Hematopoietic multipotent progenitor cell treated with erythropoietin and hydrocortisone succinate and interleukin-3 and kit ligand, for 15 days (in vitro differentiated cells): ENCODE data around the gene FGF8.

Source experiments
- DNase-seq: peaks from one replicate; pipeline ENCODE4 v3.0.0-alpha.2; 2015; ENCODE audit warnings: low spot score

FGF8 gene

DNA sequence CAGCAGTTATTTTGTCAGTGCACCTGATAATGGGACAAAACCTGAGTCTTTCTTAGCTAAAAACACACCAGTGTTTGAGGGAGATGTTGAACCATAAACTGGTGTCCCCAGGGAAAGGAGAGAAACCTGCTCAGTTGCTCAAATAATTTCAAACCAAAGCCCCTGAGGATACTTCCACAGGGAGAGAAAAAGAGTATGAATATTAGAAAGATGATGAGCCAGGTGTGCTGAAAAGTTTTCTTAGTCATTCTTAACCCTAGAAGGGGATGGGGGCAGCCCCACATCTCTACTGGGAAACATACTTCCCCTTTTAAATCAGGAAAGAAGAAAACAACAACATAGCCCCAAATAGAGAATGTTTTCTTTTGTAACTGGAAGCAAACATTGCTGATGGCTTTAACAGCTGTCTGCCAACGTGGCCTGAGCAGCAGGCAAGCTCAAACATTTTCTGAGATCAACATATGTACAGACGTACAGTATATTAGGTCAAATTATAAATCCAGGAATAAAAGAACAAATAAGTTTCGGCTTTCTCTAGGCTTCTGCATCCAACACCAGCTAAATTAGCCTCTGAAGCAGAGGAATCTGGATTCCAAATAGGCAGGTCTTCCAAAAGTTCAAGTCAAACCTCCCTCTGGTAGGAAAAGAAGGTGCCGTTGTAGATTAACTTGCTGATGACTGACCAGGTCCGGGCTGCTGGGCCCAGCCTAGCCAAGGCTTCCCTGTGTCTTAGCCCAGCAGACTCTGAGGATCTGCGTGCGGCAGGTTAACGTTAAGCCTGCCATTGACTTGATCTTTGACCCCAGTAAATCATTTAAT lies 50.4 kb downstream of the FGF8 start:
- no peak for DNase-seq

DNA sequence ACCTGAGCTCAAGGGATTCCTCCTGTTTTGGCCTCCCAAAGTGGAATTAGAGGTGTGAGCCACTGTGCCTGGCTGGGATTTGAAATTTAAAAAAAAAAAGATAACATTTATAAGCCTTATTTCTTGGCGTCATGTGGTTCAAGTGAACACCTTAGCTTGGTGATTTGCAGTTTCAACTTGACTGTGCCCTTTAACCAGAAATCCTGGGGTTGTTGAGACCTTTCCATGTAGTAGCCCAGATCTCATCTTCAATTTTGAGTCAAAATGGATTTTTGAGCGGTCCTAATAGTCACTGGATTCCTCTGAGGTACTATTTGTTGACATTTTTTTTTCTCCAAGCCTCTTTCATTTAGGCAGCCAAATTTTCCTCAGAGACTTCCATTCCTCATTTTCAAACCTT lies 51.5 kb downstream of the FGF8 start:
- DNase-seq = no peak

DNA sequence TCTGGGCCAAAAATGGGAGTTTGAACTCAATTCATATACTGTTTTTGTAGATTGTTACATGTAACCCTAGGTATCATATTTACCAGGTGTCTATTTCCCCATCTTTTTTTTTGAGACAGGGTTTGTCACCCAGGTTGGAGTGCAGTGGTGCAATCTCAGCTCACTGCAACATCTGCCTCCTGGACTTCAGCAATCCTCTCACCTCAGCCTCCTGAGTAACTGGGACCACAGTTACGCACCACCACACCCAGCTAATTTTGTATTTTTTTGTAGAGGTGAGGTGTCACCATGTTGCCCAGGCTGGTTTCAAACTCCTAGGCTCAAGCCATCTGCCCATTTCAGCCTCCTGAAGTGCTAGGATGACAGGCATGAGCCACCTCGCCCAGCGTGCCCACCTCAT lies 52.7 kb downstream of the FGF8 start:
- DNase-seq = no peak

DNA sequence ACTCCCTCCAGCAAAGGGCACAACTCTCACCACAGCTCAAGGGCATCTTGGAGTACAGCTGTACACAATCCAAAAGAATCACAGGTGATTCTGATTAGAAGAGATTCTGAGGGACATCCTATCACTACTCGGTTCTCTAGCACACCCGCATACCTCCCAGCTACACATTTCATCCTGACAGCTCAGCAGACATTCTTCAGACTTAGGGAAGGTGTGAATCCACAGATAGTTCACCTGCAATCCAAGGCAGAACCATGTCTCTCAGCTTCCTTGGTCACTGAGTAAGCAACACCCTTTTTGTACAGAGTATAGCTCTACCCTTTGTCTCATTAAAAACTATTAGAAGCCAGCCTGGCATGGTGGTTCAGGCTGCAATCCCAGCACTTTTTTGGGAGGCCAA lies 54.1 kb downstream of the FGF8 start:
- no peak for DNase-seq

DNA sequence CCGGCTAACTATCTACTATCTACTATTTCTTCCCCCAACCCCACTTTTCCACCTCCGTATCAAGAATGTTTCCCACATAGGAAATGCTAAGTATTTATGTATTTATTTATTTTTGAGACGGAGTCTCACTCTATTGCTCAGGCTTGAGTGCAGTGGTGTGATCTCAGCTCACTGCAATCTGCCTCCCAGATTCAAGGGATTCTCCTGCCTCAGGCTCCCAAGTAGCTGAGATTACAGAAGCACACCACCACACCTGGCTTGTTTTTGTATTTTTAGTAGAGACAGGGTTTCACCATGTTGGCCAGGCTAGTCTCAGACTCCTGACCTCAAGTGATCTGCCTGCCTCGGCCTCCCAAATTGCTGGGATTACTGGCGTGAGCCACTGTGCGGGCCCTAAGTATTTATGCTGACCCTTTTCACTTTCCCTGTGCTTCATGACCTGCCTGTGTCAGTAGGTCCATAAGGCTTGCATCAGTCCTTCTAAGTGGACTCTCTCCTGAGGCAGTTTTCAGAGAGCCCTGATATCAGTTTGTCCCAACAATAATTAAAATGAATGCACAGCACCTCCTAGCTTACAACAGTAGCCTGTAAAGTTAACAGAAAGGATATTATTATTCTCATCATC lies 55.2 kb downstream of the FGF8 start:
- DNase-seq = no peak
